HG02938 (cell line): Measurements from ENCODE around the gene MYEOV.

Source experiments
- ATAC-seq: cut with Tn5 transposase; IDR thresholded peaks from one replicate; pipeline ENCODE4 v1.9.1; 2021; ENCODE audit warnings: mild to moderate bottlenecking, moderate library complexity; ENCODE audit not compliant: unreplicated experiment

Gene MYEOV

GRCh38 chr11:69312453-69313404, 18.8 kb downstream of the MYEOV start:
- ATAC-seq = no peak

GRCh38 chr11:69313992-69314391, 20.0 kb downstream of the MYEOV start:
- ATAC-seq = no peak

GRCh38 chr11:69314555-69314954, 20.6 kb downstream of the MYEOV start:
- no peak for ATAC-seq

GRCh38 chr11:69316956-69317355, 23.0 kb downstream of the MYEOV start:
- no peak for ATAC-seq

- no peak for ATAC-seq
Observed at GRCh38 chr11:69317401-69318092, 23.6 kb downstream of the MYEOV start.

- no peak for ATAC-seq
Observed at GRCh38 chr11:69318093-69318420, 24.1 kb downstream of the MYEOV start.

GRCh38 chr11:69319255-69320106, 25.5 kb downstream of the MYEOV start:
- ATAC-seq = no peak

- no peak for ATAC-seq
Observed at GRCh38 chr11:69320326-69320725, 26.4 kb downstream of the MYEOV start.

GRCh38 chr11:69320756-69321741, 27.1 kb downstream of the MYEOV start:
- ATAC-seq = no peak

- ATAC-seq = no peak
Observed at GRCh38 chr11:69321877-69322361, 28.0 kb downstream of the MYEOV start.

- ATAC-seq = no peak
Observed at GRCh38 chr11:69325446-69325845, 31.5 kb downstream of the MYEOV start.

GRCh38 chr11:69326622-69327219, 32.8 kb downstream of the MYEOV start:
- no peak for ATAC-seq

- ATAC-seq = no peak
Observed at GRCh38 chr11:69327741-69328191, 33.8 kb downstream of the MYEOV start.

- no peak for ATAC-seq
Observed at GRCh38 chr11:69328231-69328630, 34.3 kb downstream of the MYEOV start.

- no peak for ATAC-seq
Observed at GRCh38 chr11:69329581-69329980, 35.6 kb downstream of the MYEOV start.

- no peak for ATAC-seq
Observed at GRCh38 chr11:69330330-69330729, 36.4 kb downstream of the MYEOV start.

GRCh38 chr11:69333149-69333710, 39.3 kb downstream of the MYEOV start:
- no peak for ATAC-seq

- no peak for ATAC-seq
Observed at GRCh38 chr11:69333879-69334278, 39.9 kb downstream of the MYEOV start.
